Muscle layer of duodenum (tissue), 2 donors: ENCODE results near the gene ABCB9.

Source experiments
- H3K27ac ChIP-seq: one replicate; pipeline ENCODE4 v1.7.0; 2013; ENCODE audit warnings: mild to moderate bottlenecking, low read length
- H3K27me3 ChIP-seq: one replicate; pipeline ENCODE4 v1.7.0; 2013; ENCODE audit warnings: low read depth, mild to moderate bottlenecking, control low read depth, low read length
- H3K36me3 ChIP-seq, 2 donors: one replicate each; pipeline ENCODE4 v1.7.0; 2013; ENCODE audit warnings: low read length in 2 of 2, control low read depth in 1 of 2, mild to moderate bottlenecking in 1 of 2; ENCODE audit not compliant: insufficient read depth in 2 of 2, control insufficient read depth in 1 of 2
- H3K4me1 ChIP-seq, 2 donors: one replicate each; pipeline ENCODE4 v1.7.0; 2013; ENCODE audit warnings: low read length in 2 of 2, mild to moderate bottlenecking in 2 of 2, control low read depth in 1 of 2, moderate library complexity in 1 of 2; ENCODE audit not compliant: insufficient read depth in 2 of 2, control insufficient read depth in 1 of 2
- H3K4me3 ChIP-seq, 2 donors: one replicate each; pipeline ENCODE4 v1.7.0; 2013; ENCODE audit warnings: low read length in 2 of 2, low read depth in 1 of 2, mild to moderate bottlenecking in 1 of 2
- H3K9me3 ChIP-seq, 2 donors: one replicate each; pipeline ENCODE4 v1.7.0; 2013; ENCODE audit warnings: low read length in 2 of 2, control low read depth in 1 of 2, mild to moderate bottlenecking in 1 of 2; ENCODE audit not compliant: control insufficient read depth in 1 of 2
- donor health status: healthy.

The ABCB9 gene

DNA sequence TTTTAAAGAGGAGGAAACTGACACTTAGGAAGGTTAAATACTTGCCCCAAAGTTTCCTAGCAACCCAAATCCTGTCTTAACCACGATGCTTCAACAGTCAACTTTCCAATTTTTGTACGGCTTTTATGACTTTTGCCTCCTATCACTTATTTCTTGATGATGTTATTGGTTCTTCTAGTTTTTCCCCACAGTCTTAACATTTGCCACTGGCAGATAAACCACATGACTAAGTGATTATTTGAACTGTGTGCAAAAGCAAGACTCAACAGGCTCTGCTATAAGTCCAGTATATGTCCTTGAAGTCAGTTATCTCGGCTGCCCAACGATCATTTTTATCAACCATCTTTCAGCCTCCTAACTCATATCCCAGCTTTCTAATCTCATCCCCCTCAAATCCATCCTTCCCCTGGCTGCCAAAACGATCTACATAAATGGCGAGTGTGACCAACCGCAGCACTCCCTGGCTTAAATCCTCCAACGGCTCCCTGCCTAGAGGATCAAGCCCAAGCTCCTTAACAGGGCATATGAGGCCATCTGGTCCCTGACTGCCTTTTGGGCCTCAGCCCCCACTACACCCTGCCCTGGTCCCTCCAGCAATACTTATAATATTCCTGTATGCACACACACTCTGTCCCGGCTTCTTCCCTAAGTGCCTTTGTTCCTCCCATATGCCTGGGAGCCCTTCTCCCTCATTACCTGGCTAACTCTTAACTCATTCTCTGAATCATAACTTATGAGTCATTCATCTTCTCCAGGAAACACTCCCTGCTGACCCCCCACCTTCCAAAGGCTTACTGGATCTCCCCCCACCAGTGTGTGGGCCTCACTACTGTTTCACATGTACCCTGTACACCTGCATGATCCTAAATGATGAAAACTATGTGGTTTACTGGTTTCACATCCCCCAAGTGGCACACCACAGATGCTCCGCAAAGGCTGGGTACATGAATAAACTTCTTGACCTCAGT lies 79.1 kb downstream of the ABCB9 start:
- H3K27me3 ChIP-seq: no peaks in the 10 kb centered on the region
- H3K4me1 ChIP-seq: peaks cover 48 to 50% of the 10 kb centered on the region in 2 donors
- H3K27ac ChIP-seq: peak overlapping the region; percentile 76
- no peaks in the 10 kb centered on the region for H3K9me3 ChIP-seq
- H3K36me3 ChIP-seq: no peaks in the 10 kb centered on the region
- H3K4me3 ChIP-seq: no peak overlapping the region

DNA sequence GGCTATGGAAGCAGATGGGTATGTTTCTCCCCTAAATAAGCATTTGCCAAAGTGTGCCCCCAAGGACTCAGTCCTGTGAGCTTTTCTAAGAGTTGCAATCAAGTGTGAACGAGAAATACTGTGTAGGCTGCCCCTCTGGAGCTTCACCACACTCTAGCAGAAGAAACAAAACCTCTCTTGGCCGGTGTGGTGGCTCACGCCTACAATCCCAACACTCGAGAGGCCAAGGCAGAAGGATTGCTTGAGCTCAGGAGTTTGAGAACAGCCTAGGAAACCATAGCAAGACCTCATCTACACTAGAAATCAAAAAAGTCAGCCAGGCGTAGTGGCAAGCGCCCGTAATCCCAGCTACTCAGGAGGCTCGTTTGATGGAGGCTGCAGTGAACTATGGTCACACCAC lies 80.1 kb downstream of the ABCB9 start:
- Histone ChIP-seq H3K4me3 (no peak overlapping the region), H3K27ac (no peak overlapping the region), H3K27me3 (no peaks in the 10 kb centered on the region), H3K4me1 (peaks cover 39 to 41% of the 10 kb centered on the region in 2 donors), H3K9me3 (no peaks in the 10 kb centered on the region), H3K36me3 (no peaks in the 10 kb centered on the region)

DNA sequence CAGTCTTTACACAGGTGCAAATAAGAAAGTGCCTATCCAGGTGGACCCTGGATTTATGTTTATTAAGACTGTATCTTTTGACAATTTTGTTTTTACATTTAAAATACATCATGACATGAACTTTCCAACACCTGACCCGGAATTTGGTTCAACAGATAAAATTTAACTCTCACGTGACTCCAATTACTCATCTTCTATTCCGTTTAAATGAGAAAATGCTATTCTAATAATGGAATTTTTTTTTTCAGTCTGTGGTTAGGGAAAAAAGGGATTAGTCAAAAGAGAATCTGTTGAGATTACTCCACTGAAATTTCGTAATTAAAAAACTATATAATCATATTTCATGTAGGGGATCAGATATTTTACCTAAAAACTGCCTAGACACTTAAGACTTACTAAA lies 81.4 kb downstream of the ABCB9 start:
- Histone ChIP-seq H3K36me3 (no peaks in the 10 kb centered on the region), H3K9me3 (no peaks in the 10 kb centered on the region), H3K27me3 (no peaks in the 10 kb centered on the region), H3K4me1 (peaks cover 33 to 39% of the 10 kb centered on the region in 2 donors), H3K4me3 (no peak overlapping the region), H3K27ac (no peak overlapping the region)

DNA sequence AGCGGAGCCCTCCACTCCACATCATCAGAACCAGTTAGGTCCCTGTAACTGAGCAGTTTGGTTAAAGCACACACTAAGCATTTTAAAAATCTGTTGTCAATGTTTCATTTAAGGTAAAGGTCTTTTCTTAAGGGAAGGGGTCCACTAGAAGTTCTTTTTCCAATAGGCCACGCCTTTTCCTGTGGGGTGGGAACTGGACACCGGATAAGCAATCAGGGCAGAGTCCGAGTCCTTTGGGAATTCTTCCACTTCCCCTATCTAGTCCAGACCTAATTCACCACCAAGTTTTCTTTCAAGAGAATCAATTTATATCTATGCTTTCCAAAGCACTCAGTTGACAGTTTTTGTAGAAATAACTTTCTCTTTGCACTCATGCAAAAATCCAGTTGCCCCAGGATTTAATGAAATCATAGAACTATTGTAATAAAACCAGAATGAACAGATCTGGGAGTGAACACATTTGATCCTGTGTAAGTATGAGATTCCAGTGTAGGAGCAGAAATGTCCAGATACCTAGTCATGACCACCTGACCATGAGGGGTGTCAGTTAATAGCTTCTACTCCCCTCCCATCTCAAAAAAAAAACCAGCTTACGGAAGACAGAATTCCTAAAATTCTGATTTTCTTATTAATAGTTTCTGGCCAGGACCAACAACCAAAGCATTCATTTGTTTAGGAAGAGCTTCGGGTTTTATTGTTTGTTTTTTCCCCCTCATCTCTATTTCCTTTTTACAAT lies 82.0 kb downstream of the ABCB9 start:
- Histone ChIP-seq H3K27me3 (no peaks in the 10 kb centered on the region), H3K36me3 (no peaks in the 10 kb centered on the region), H3K9me3 (no peaks in the 10 kb centered on the region), H3K27ac (no peak overlapping the region), H3K4me1 (peaks cover 33 to 39% of the 10 kb centered on the region in 2 donors), H3K4me3 (no peak overlapping the region)

DNA sequence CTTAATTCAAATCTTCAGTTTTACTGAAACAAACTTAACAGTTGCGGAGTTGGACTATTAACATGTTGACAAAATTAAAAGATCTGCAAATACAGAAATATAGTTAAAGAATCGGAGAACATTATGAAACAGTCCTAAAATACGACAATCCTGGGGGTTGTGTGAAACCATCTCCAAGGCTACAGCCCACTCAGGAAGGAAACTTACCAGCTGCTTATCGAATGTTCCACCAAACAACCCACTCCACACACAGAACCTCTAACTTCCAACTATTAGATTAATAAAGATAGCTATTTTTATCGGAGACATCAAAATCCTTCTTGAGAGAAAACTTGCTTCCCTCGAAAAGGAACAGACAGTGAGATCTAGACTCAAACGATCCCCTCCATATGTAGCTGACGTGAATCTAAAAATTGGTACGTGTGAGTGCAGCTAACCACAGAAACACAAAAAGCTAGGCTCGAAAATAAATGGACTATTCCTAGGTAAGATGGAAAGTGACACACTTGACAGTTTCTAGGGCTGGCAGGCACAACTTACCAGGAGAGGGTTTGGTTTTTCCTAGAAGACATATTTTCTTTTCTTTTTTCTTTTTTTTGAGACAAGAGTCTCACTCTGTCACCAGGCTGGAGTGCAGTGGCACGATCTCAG lies 83.2 kb downstream of the ABCB9 start:
- Histone ChIP-seq H3K36me3 (no peaks in the 10 kb centered on the region), H3K4me3 (no peak overlapping the region), H3K27me3 (no peaks in the 10 kb centered on the region), H3K27ac (no peak overlapping the region), H3K4me1 (peaks cover 21 to 31% of the 10 kb centered on the region in 2 donors), H3K9me3 (no peaks in the 10 kb centered on the region)

DNA sequence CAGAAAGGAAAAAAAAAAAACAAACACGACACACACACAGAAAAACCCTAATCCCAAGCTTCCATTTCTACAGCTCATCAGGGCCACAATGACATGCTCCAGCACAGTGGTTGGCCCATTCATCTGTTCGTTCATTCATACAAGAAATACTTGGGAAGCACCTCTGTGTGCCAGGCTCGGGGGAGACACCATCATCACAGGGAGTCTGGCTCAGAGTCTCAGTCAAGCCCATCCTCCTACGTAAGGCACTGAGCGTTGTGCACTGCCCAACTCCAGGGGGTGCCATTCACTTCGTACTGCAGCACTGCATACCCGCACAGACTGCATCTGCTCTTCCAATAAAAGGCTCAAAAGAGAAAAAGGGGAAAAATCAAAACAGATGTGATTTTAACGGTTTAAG lies 85.6 kb downstream of the ABCB9 start:
- H3K9me3 ChIP-seq: no peaks in the 10 kb centered on the region
- no peaks in the 10 kb centered on the region for H3K27me3 ChIP-seq
- no peak overlapping the region for H3K27ac ChIP-seq
- H3K4me3 ChIP-seq: no peak overlapping the region
- H3K4me1 ChIP-seq: peaks cover 11 to 20% of the 10 kb centered on the region in 2 donors
- H3K36me3 ChIP-seq: no peaks in the 10 kb centered on the region

DNA sequence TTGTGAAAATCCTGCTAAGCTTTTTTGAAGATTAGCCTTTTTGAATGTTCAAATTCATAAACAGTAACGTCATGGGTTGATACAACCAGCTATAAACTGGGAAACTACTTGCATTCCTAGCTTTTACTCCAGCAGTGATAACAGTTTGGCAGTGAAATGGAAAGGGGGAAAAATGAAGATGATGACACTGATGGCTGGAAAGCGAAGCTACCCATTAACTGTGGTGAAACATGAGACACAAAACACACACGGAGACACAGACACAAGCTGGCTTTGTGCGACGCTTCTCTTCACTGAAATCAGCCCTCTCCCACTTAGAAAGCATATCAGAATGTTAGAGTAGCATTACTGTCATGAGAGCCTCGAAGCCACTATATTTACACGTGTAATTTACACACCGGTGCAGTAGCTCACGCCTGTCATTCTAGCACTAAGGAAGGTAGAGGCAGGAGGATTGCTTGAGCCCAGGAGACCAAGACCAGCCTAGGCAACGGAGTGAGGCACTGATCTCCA lies 86.1 kb downstream of the ABCB9 start:
- Histone ChIP-seq H3K4me1 (peaks cover 16 to 22% of the 10 kb centered on the region in 2 donors), H3K27me3 (no peaks in the 10 kb centered on the region), H3K4me3 (no peak overlapping the region), H3K36me3 (no peaks in the 10 kb centered on the region), H3K27ac (no peak overlapping the region), H3K9me3 (no peaks in the 10 kb centered on the region)
